Brain (organoid and tissue), 1 donor: ENCODE measurements around the gene TRPV5. TPM values are rescaled to one million over a fixed set of nuclear protein-coding genes. Genes with fewer than 3 reads are reported as not detected.

ENCODE experiments used
- polyA plus RNA-seq: library from polyadenylated mRNA; stranded (reverse); fragments of 350-450 nt; fragmentation: Illumina TruSeq; extraction: RNeasy Lipid Tissue Mini Kit (QIAGEN cat#74804); gene quantifications from one replicate; pipeline ENCODE4 v1.2.3, GENCODE V29; 2015; ENCODE audit warnings: low read depth, low replicate concordance; ENCODE audit not compliant: insufficient read depth

TRPV5 gene
- polyA plus RNA-seq, 1 donor from 2014 or later: 0.31 TPM

Other genes starting within 250 kb of the TRPV5 start
- not detected for gene PRSS1, start 184.3 kb downstream of the TRPV5 start, polyA plus RNA-seq
- not detected for gene PRSS2, start 162.8 kb downstream of the TRPV5 start, polyA plus RNA-seq
- 74.6 TPM for gene EPHB6, start 78.7 kb downstream of the TRPV5 start, polyA plus RNA-seq
- not detected for gene TRPV6, start 48.0 kb downstream of the TRPV5 start, polyA plus RNA-seq
- not detected for gene LLCFC1, start 5.7 kb upstream of the TRPV5 start, polyA plus RNA-seq
- gene KEL, start 28.6 kb upstream of the TRPV5 start, polyA plus RNA-seq: 1.0 TPM
- gene OR9A2, start 93.4 kb upstream of the TRPV5 start, polyA plus RNA-seq: not detected
- not detected for gene OR6V1, start 118.6 kb upstream of the TRPV5 start, polyA plus RNA-seq
- gene PIP, start 198.3 kb upstream of the TRPV5 start, polyA plus RNA-seq: not detected
- gene TAS2R39, start 249.7 kb upstream of the TRPV5 start, polyA plus RNA-seq: not detected